Esophagus squamous epithelium (tissue), 4 donors: Measurements from ENCODE around the gene HSPA13.

Experiments used
- CTCF ChIP-seq, 6 experiments: fragments of 450-650 bp in 4 of 6; fragments of 200-600 bp in 2 of 6; sonication (generic) in 2 of 6; IDR thresholded peaks; one replicate each; pipeline ENCODE4 v1.5.1; 2016 to 2019; ENCODE audit warnings: antibody characterized with exemption in 6 of 6, mild to moderate bottlenecking in 4 of 6, moderate library complexity in 4 of 6
- POLR2A ChIP-seq, 4 donors: fragments of 450-650 bp; IDR thresholded peaks; one replicate each; pipeline ENCODE4 v1.6.1; 2017; ENCODE audit warnings: antibody characterized with exemption in 4 of 4, mild to moderate bottlenecking in 4 of 4, moderate library complexity in 3 of 4

GRCh38 chr21:14325595-14325994 lies 57.4 kb downstream of the HSPA13 start:
- TF ChIP-seq CTCF (IDR thresholded peaks at IDR 0.05), result no peak
- TF ChIP-seq POLR2A (IDR thresholded peaks at IDR 0.05), result no peak
